Uterus (tissue), 2 donors: ENCODE results near the gene ST6GALNAC3.

Experiments
- CTCF ChIP-seq, 4 experiments: fragments of 200-600 bp in 2 of 4; fragments of 450-650 bp in 2 of 4; sonication (generic) in 2 of 4; IDR thresholded peaks; one replicate each; pipeline ENCODE4 v1.5.1; 2016 to 2019; ENCODE audit warnings: antibody characterized with exemption in 4 of 4, mild to moderate bottlenecking in 2 of 4, moderate library complexity in 1 of 4
- POLR2A ChIP-seq, 2 donors: fragments of 450-650 bp; IDR thresholded peaks; one replicate each; pipeline ENCODE4 v1.6.1; 2016; ENCODE audit warnings: antibody characterized with exemption in 2 of 2, mild to moderate bottlenecking in 1 of 2, moderate library complexity in 1 of 2

GRCh38 chr1:76230842-76231281 is 156.3 kb downstream of the ST6GALNAC3 start:
- TF ChIP-seq CTCF (IDR thresholded peaks at IDR 0.05) (no peak), POLR2A (IDR thresholded peaks at IDR 0.05) (no peak)
